ENCODE data around the gene ADGRG6.
A peak's percentile ranks its signal among the peaks of the same experiment; 100 is the strongest.

The ADGRG6 gene

GRCh38 chr6:142301651-142302391, at the start of gene ADGRG6 (continued):
- TF ChIP-seq ZFP37 (tag by site-specific recombination; IDR thresholded peaks at IDR 0.05) (peak; percentile 75; the same call in 1 of the 2 replicates), ZBTB48 (tag by site-specific recombination; IDR thresholded peaks at IDR 0.05) (peak; percentile 86), ZNF10 (tag by site-specific recombination; IDR thresholded peaks at IDR 0.05) (no peak; the same call in 1 of the 2 replicates), ZNF350 (tag by site-specific recombination; IDR thresholded peaks at IDR 0.05) (no peak), SP2 (tag by site-specific recombination; IDR thresholded peaks at IDR 0.05) (peak; percentile 71), ZBTB8A (tag by site-specific recombination; IDR thresholded peaks at IDR 0.05) (peak; percentile 93), ZBTB1 (tag by site-specific recombination; IDR thresholded peaks at IDR 0.05) (no peak), ZBTB20 (tag by site-specific recombination; IDR thresholded peaks at IDR 0.05) (peak; percentile 91), KLF7 (tag by site-specific recombination; IDR thresholded peaks at IDR 0.05; ENCODE audit: borderline replicate concordance) (peak; percentile 48; the same call in 1 of the 2 replicates), ZFHX2 (tag by site-specific recombination; conservative IDR thresholded peaks at IDR 0.05) (peak; percentile 91), INSM2 (tag by site-specific recombination; IDR thresholded peaks at IDR 0.05) (0 out of 2 replicates have a peak, but pooled peaks have one; percentile 44), ZSCAN16 (tag by site-specific recombination; IDR thresholded peaks at IDR 0.05) (no peak), ZNF521 (tag by site-specific recombination; IDR thresholded peaks at IDR 0.05) (no peak), ZNF404 (tag by site-specific recombination; IDR thresholded peaks at IDR 0.05) (no peak), ZNF157 (tag by site-specific recombination; IDR thresholded peaks at IDR 0.05) (no peak), SP7 (tag by site-specific recombination; IDR thresholded peaks at IDR 0.05) (peak; percentile 72), PRDM2 (tag by site-specific recombination; IDR thresholded peaks at IDR 0.05; ENCODE audit: borderline replicate concordance) (no peak), CTCF (tag by site-specific recombination; IDR thresholded peaks at IDR 0.05) (peak; percentile 94), KLF10 (tag by site-specific recombination; IDR thresholded peaks at IDR 0.05) (no peak), SCRT2 (tag by site-specific recombination; IDR thresholded peaks at IDR 0.05) (no peak), WT1 (tag by site-specific recombination; IDR thresholded peaks at IDR 0.05) (peak; percentile 10; the same call in 1 of the 2 replicates)
- TF ChIP-seq, protein P1, sequence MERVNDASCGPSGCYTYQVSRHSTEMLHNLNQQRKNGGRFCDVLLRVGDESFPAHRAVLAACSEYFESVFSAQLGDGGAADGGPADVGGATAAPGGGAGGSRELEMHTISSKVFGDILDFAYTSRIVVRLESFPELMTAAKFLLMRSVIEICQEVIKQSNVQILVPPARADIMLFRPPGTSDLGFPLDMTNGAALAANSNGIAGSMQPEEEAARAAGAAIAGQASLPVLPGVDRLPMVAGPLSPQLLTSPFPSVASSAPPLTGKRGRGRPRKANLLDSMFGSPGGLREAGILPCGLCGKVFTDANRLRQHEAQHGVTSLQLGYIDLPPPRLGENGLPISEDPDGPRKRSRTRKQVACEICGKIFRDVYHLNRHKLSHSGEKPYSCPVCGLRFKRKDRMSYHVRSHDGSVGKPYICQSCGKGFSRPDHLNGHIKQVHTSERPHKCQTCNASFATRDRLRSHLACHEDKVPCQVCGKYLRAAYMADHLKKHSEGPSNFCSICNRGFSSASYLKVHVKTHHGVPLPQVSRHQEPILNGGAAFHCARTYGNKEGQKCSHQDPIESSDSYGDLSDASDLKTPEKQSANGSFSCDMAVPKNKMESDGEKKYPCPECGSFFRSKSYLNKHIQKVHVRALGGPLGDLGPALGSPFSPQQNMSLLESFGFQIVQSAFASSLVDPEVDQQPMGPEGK (tag by site-specific recombination; IDR thresholded peaks at IDR 0.05), result peak; percentile 89
- TF ChIP-seq, protein P2, sequence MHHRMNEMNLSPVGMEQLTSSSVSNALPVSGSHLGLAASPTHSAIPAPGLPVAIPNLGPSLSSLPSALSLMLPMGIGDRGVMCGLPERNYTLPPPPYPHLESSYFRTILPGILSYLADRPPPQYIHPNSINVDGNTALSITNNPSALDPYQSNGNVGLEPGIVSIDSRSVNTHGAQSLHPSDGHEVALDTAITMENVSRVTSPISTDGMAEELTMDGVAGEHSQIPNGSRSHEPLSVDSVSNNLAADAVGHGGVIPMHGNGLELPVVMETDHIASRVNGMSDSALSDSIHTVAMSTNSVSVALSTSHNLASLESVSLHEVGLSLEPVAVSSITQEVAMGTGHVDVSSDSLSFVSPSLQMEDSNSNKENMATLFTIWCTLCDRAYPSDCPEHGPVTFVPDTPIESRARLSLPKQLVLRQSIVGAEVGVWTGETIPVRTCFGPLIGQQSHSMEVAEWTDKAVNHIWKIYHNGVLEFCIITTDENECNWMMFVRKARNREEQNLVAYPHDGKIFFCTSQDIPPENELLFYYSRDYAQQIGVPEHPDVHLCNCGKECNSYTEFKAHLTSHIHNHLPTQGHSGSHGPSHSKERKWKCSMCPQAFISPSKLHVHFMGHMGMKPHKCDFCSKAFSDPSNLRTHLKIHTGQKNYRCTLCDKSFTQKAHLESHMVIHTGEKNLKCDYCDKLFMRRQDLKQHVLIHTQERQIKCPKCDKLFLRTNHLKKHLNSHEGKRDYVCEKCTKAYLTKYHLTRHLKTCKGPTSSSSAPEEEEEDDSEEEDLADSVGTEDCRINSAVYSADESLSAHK (tag by site-specific recombination; IDR thresholded peaks at IDR 0.05), result 0 out of 2 replicates have a peak, but pooled peaks have one; percentile 5
- TF ChIP-seq, protein P3, sequence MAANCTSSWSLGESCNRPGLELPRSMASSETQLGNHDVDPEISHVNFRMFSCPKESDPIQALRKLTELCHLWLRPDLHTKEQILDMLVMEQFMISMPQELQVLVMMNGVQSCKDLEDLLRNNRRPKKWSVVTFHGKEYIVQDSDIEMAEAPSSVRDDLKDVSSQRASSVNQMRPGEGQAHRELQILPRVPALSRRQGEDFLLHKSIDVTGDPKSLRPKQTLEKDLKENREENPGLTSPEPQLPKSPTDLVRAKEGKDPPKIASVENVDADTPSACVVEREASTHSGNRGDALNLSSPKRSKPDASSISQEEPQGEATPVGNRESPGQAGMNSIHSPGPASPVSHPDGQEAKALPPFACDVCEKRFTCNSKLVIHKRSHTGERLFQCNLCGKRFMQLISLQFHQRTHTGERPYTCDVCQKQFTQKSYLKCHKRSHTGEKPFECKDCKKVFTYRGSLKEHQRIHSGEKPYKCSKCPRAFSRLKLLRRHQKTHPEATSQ (tag by site-specific recombination; IDR thresholded peaks at IDR 0.05), result peak; percentile 88
